Mesendoderm (in vitro differentiated cells): ENCODE results near the gene TMEM223. TPM values are rescaled to one million over a fixed set of nuclear protein-coding genes. Genes with fewer than 3 reads are reported as not detected.
"Not testable (repeated sequence)": the region's sequence is repeated elsewhere in the genome, so short reads cannot be mapped to it uniquely, and the experiment has no call there.

ENCODE experiments used
- DNase-seq: peaks from one replicate; pipeline ENCODE4 v3.0.0; 2013
- H2AK5ac ChIP-seq: 2 replicates; pipeline ENCODE4 v1.6.1; 2013; ENCODE audit warnings: low read length, inconsistent platforms
- H2BK120ac ChIP-seq: 2 replicates; pipeline ENCODE4 v1.6.1; 2013; ENCODE audit warnings: low read depth, mild to moderate bottlenecking, low read length, moderate library complexity, mixed read lengths
- H2BK15ac ChIP-seq: replicated peaks from 2 replicates; pipeline ENCODE4 v1.6.1; 2013; ENCODE audit warnings: low read depth, mild to moderate bottlenecking, moderate library complexity
- H2BK5ac ChIP-seq: 2 replicates; pipeline ENCODE4 v1.6.1; 2013; ENCODE audit warnings: low read length, inconsistent platforms
- H3K18ac ChIP-seq: 2 replicates; pipeline ENCODE4 v1.6.1; 2013; ENCODE audit warnings: mild to moderate bottlenecking, low read length, mixed read lengths
- H3K23ac ChIP-seq: one replicate; pipeline ENCODE4 v1.6.1; 2013; ENCODE audit warnings: low read length
- H3K27ac ChIP-seq: 2 replicates; pipeline ENCODE4 v1.5.1; 2013; ENCODE audit warnings: low read depth, mild to moderate bottlenecking, inconsistent platforms, low read length, moderate library complexity
- H3K27me3 ChIP-seq: 2 replicates; pipeline ENCODE4 v1.6.1; 2013; ENCODE audit warnings: low read length, control low read depth, mild to moderate bottlenecking, inconsistent platforms; ENCODE audit not compliant: insufficient read depth, poor library complexity
- H3K36me3 ChIP-seq: 2 replicates; pipeline ENCODE4 v1.6.1; 2013; ENCODE audit warnings: low read length, inconsistent platforms; ENCODE audit not compliant: control insufficient read depth, insufficient read depth
- H3K4ac ChIP-seq: one replicate; pipeline ENCODE4 v1.6.1; 2013; ENCODE audit warnings: low read depth, mild to moderate bottlenecking, low read length, moderate library complexity
- H3K4me1 ChIP-seq: 2 replicates; pipeline ENCODE4 v1.6.1; 2013; ENCODE audit warnings: low read depth, low read length, inconsistent platforms; ENCODE audit not compliant: control insufficient read depth
- H3K4me2 ChIP-seq: 2 replicates; pipeline ENCODE4 v1.6.1; 2013; ENCODE audit warnings: low read length
- H3K4me3 ChIP-seq: 2 replicates; pipeline ENCODE4 v1.5.1; 2013; ENCODE audit warnings: mild to moderate bottlenecking, low read length
- H3K56ac ChIP-seq: one replicate; pipeline ENCODE4 v1.6.1; 2013; ENCODE audit warnings: low read length
- H3K79me1 ChIP-seq: 2 replicates; pipeline ENCODE4 v1.6.1; 2013; ENCODE audit warnings: low read length, inconsistent platforms
- H3K79me2 ChIP-seq: 2 replicates; pipeline ENCODE4 v1.6.1; 2013; ENCODE audit warnings: mild to moderate bottlenecking, low read length; ENCODE audit not compliant: control insufficient read depth, insufficient read depth
- H3K9ac ChIP-seq: 2 replicates; pipeline ENCODE4 v1.6.1; 2013; ENCODE audit warnings: low read length, inconsistent platforms
- H4K5ac ChIP-seq: one replicate; pipeline ENCODE4 v1.6.1; 2013; ENCODE audit warnings: low read length
- H4K8ac ChIP-seq: one replicate; pipeline ENCODE4 v1.6.1; 2013; ENCODE audit warnings: low read depth, mild to moderate bottlenecking, control low read depth, low read length, moderate library complexity
- WGBS: extraction: QIAGEN DNeasy Blood & Tissue Kit; methylation state at CpG from one replicate; pipeline ENCODE4 v1.1.7; 2013; ENCODE audit warnings: low lambda C conversion rate, missing lambda C conversion rate; ENCODE audit not compliant: insufficient coverage; ENCODE audit errors: extremely low coverage; 5-methylcytosine and 5-hydroxymethylcytosine counted together
- polyA plus RNA-seq, 2 experiments: library from polyadenylated mRNA; stranded (reverse); fragments of 200-250 nt; gene quantifications; one replicate each; pipeline ENCODE4 v1.2.3, GENCODE V29; 2013

TMEM223 gene
- polyA plus RNA-seq (2013, experiment 1 of 2): 44.2 TPM
- polyA plus RNA-seq (2013, experiment 2 of 2): 45.7 TPM

- peak; percentile 89 for DNase-seq
These were observed at the start of gene TMEM223 for GRCh38 chr11:62791501-62792201. TSS of gene TMEM223 (minus strand) at chr11:62792006. CDS start at chr11:62791994, 12 bp downstream.

GRCh38 chr11:62840721-62841360 is 49.0 kb upstream of the TMEM223 start:
- H3K4me2 ChIP-seq: peak overlapping the region; percentile 68
- peak overlapping the region; percentile 82 for H3K18ac ChIP-seq
- H3K56ac ChIP-seq: peak overlapping the region; percentile 90
- not testable (repeated sequence) for H3K4me3 ChIP-seq, H2BK15ac ChIP-seq, H2BK120ac ChIP-seq, H3K27me3 ChIP-seq, H2AK5ac ChIP-seq, H3K4ac ChIP-seq, H3K4me1 ChIP-seq, H3K79me1 ChIP-seq, H4K5ac ChIP-seq, H4K8ac ChIP-seq, H3K36me3 ChIP-seq, H3K23ac ChIP-seq
- H2BK5ac ChIP-seq: peak overlapping the region; percentile 76
- peaks cover 15% of the 10 kb centered on the region for H3K79me2 ChIP-seq
- no CpG with 5 or more reads among the region's 41 CpGs for WGBS
- peak overlapping the region; percentile 85 for H3K9ac ChIP-seq
- peak overlapping the region; percentile 82 for H3K27ac ChIP-seq
- DNase-seq: peak; percentile 98

More at GRCh38 chr11:62791501-62792201, at the start of gene TMEM223:
- Histone ChIP-seq H3K18ac (peak within 1 kb of the TSS; percentile 28), H3K9ac (peak within 1 kb of the TSS; percentile 100), H2BK15ac (no peak within 1 kb of the TSS), H3K4me2 (peak within 1 kb of the TSS; percentile 85), H3K23ac (peak within 1 kb of the TSS; percentile 97), H2BK120ac (no peak within 1 kb of the TSS), H3K27ac (peak within 1 kb of the TSS; percentile 80), H3K79me1 (peaks cover 16% of the 10 kb centered on the region), H3K36me3 (peaks cover 20% of the 10 kb centered on the region), H3K56ac (peak within 1 kb of the TSS; percentile 100), H3K79me2 (peaks cover 28% of the 10 kb centered on the region), H3K4ac (peak within 1 kb of the TSS; percentile 74), H2BK5ac (peak within 1 kb of the TSS; percentile 92), H3K4me1 (peaks cover 2% of the 10 kb centered on the region), H4K8ac (no peak within 1 kb of the TSS), H3K4me3 (peak within 1 kb of the TSS; percentile 99), H2AK5ac (peak within 1 kb of the TSS; percentile 96), H3K27me3 (no peaks in the 10 kb centered on the region), H4K5ac (no peak within 1 kb of the TSS)
- no CpG with 5 or more reads among the region's 58 CpGs for WGBS

- WGBS: no CpG with 5 or more reads among the region's 62 CpGs
- H2BK15ac ChIP-seq: no peak within 1 kb of the TSS
- H3K56ac ChIP-seq: peak within 1 kb of the TSS; percentile 100
- peak within 1 kb of the TSS; percentile 100 for H3K4me3 ChIP-seq
- DNase-seq: peak; percentile 95
- H2AK5ac ChIP-seq: peak within 1 kb of the TSS; percentile 93
- no peaks in the 10 kb centered on the region for H3K27me3 ChIP-seq
- H3K18ac ChIP-seq: peak within 1 kb of the TSS; percentile 82
- peaks cover 13% of the 10 kb centered on the region for H3K79me1 ChIP-seq
- peak within 1 kb of the TSS; percentile 82 for H3K27ac ChIP-seq
- H3K23ac ChIP-seq: peak within 1 kb of the TSS; percentile 85
- H3K36me3 ChIP-seq: peaks cover 2% of the 10 kb centered on the region
- H2BK5ac ChIP-seq: peak within 1 kb of the TSS; percentile 76
- peak within 1 kb of the TSS; percentile 93 for H3K4me2 ChIP-seq
- peak within 1 kb of the TSS; percentile 21 for H4K5ac ChIP-seq
- H3K9ac ChIP-seq: peak within 1 kb of the TSS; percentile 99
- peak within 1 kb of the TSS; percentile 78 for H3K4ac ChIP-seq
- H3K79me2 ChIP-seq: peaks cover 17% of the 10 kb centered on the region
- no peak within 1 kb of the TSS for H2BK120ac ChIP-seq
- H4K8ac ChIP-seq: peak within 1 kb of the TSS; percentile 91
- peaks cover 2% of the 10 kb centered on the region for H3K4me1 ChIP-seq
These were observed 47.5 kb upstream of the TMEM223 start, which contains the start of gene WDR74 for GRCh38 chr11:62839050-62839945. TSS of gene WDR74 (minus strand) at chr11:62839590. CDS start at chr11:62839570, 20 bp downstream.

- H3K56ac ChIP-seq: no peak overlapping the region
- H3K18ac ChIP-seq: no peak overlapping the region
- WGBS: no CpG with 5 or more reads among the region's 8 CpGs
- no peak overlapping the region for H3K4ac ChIP-seq
- no peak overlapping the region for H2BK5ac ChIP-seq
- H3K27me3 ChIP-seq: no peaks in the 10 kb centered on the region
- peaks cover 21% of the 10 kb centered on the region for H3K79me2 ChIP-seq
- no peak overlapping the region for H3K4me3 ChIP-seq
- peaks cover 15% of the 10 kb centered on the region for H3K79me1 ChIP-seq
- no peak overlapping the region for H3K9ac ChIP-seq
- no peak overlapping the region for H2BK15ac ChIP-seq
- H2AK5ac ChIP-seq: no peak overlapping the region
- H3K27ac ChIP-seq: no peak overlapping the region
- DNase-seq: no peak
- H3K4me1 ChIP-seq: no peaks in the 10 kb centered on the region
- H3K4me2 ChIP-seq: no peak overlapping the region
- H2BK120ac ChIP-seq: no peak overlapping the region
- no peak overlapping the region for H4K5ac ChIP-seq
- H4K8ac ChIP-seq: no peak overlapping the region
- no peak overlapping the region for H3K23ac ChIP-seq
- H3K36me3 ChIP-seq: peaks cover 8% of the 10 kb centered on the region
These were observed 43.5 kb upstream of the TMEM223 start for GRCh38 chr11:62835336-62835735.

GRCh38 chr11:62832336-62833234 is 40.8 kb upstream of the TMEM223 start, which contains the start of gene TEX54:
TSS of gene TEX54 (minus strand) at chr11:62832841.
- H3K18ac ChIP-seq: peak within 1 kb of the TSS; percentile 82
- no CpG with 5 or more reads among the region's 40 CpGs for WGBS
- H3K9ac ChIP-seq: peak within 1 kb of the TSS; percentile 92
- no peak within 1 kb of the TSS for H4K5ac ChIP-seq
- no peak within 1 kb of the TSS for H3K23ac ChIP-seq
- no peaks in the 10 kb centered on the region for H3K4me1 ChIP-seq
- H4K8ac ChIP-seq: no peak within 1 kb of the TSS
- no peak within 1 kb of the TSS for H2BK15ac ChIP-seq
- H2BK5ac ChIP-seq: no peak within 1 kb of the TSS
- peak within 1 kb of the TSS; percentile 97 for H3K56ac ChIP-seq
- H3K79me2 ChIP-seq: peaks cover 16% of the 10 kb centered on the region
- peak within 1 kb of the TSS; percentile 78 for H3K27ac ChIP-seq
- H2BK120ac ChIP-seq: peak within 1 kb of the TSS; percentile 63
- H3K4ac ChIP-seq: peak within 1 kb of the TSS; percentile 66
- H3K4me3 ChIP-seq: peak within 1 kb of the TSS; percentile 92
- peak within 1 kb of the TSS; percentile 63 for H3K4me2 ChIP-seq
- H3K27me3 ChIP-seq: no peaks in the 10 kb centered on the region
- H3K36me3 ChIP-seq: peaks cover 8% of the 10 kb centered on the region
- peaks cover 14% of the 10 kb centered on the region for H3K79me1 ChIP-seq
- H2AK5ac ChIP-seq: no peak within 1 kb of the TSS
- DNase-seq: no peak
